Mammary epithelial cell (primary cell): ENCODE measurements around the gene MAGI1.

Source experiments
- CTCF ChIP-seq, 2 donors: IDR thresholded peaks in 1 of 2; conservative IDR thresholded peaks in 1 of 2; 2 replicates each; pipeline ENCODE4 v1.5.1; 2011 to 2012; ENCODE audit warnings: inconsistent platforms in 2 of 2, low read length in 2 of 2, mild to moderate bottlenecking in 2 of 2, control low read depth in 1 of 2, low read depth in 1 of 2; ENCODE audit not compliant: insufficient read depth in 1 of 2; ENCODE audit errors: extremely low read depth in 1 of 2
- EZH2 ChIP-seq: IDR thresholded peaks from 2 replicates; pipeline ENCODE4 v1.6.1; 2012; ENCODE audit warnings: low read length, inconsistent platforms, borderline replicate concordance

- TF ChIP-seq CTCF (conservative IDR thresholded peaks at IDR 0.05 in 1 of 2, IDR thresholded peaks at IDR 0.05 in 1 of 2; ENCODE audit: extremely low read depth in 1 of 2, insufficient read depth in 1 of 2, low read depth in 1 of 2, low read length in 2 of 2) (no peak), EZH2 (no peak)
Observed at GRCh38 chr3:65619451-65619881, 419.3 kb downstream of the MAGI1 start.
